CD4-positive, alpha-beta T cell (primary cell): ENCODE data around the gene TXNRD2. TPM values are rescaled to one million over a fixed set of nuclear protein-coding genes. Genes with fewer than 3 reads are reported as not detected.

Experiments
- ATAC-seq: fragments of 200-7000 bp; cut with Tn5 transposase; one replicate; pipeline ENCODE4 v1.10.0; 2022; ENCODE audit warnings: mild to moderate bottlenecking; ENCODE audit not compliant: poor library complexity
- CTCF ChIA-PET: fragments of 350-600 bp; sonication (Branson Sonifier 250); formaldehyde crosslinking; loops from one replicate; lab custom pipeline; 2021; ENCODE audit warnings: antibody characterized with exemption, inconsistent platforms; lab: Charles Lee
- POLR2A ChIA-PET: fragments of 350-600 bp; sonication (Branson Sonifier 250); formaldehyde crosslinking; loops from one replicate; lab custom pipeline; 2021; ENCODE audit warnings: antibody characterized with exemption, inconsistent platforms; lab: Charles Lee
- DNase-seq, 14 experiments: peaks; one replicate each; pipeline ENCODE4 v3.0.0-alpha.2; 2013 to 2020; ENCODE audit warnings: mixed read lengths in 2 of 14
- H3K27ac ChIP-seq, 2 donors: one replicate each; pipeline versions ENCODE4 v1.5.1 to v1.7.0; 2013; ENCODE audit warnings: low read length in 2 of 2, low read depth in 1 of 2, mild to moderate bottlenecking in 1 of 2
- H3K27me3 ChIP-seq, 2 experiments: 1 replicate in 1 of 2; 2 replicates in 1 of 2; pipeline versions ENCODE4 v1.6.1 to v1.7.0; 2013; ENCODE audit warnings: low read length in 2 of 2, control low read depth in 1 of 2, mild to moderate bottlenecking in 1 of 2, moderate library complexity in 1 of 2; ENCODE audit not compliant: insufficient read depth in 2 of 2, control insufficient read depth in 1 of 2
- H3K36me3 ChIP-seq: one replicate; pipeline ENCODE4 v1.6.1; 2013; ENCODE audit warnings: low read length, control low read depth; ENCODE audit not compliant: insufficient read depth
- H3K4me1 ChIP-seq: one replicate; pipeline ENCODE4 v1.6.1; 2013; ENCODE audit warnings: low read length, control low read depth; ENCODE audit not compliant: insufficient read depth
- H3K4me3 ChIP-seq: one replicate; pipeline ENCODE4 v1.5.1; 2013; ENCODE audit warnings: mild to moderate bottlenecking, low read length, moderate library complexity
- H3K9me3 ChIP-seq, 2 experiments: 1 replicate in 1 of 2; 2 replicates in 1 of 2; pipeline versions ENCODE4 v1.6.1 to v1.7.0; 2013; ENCODE audit warnings: low read length in 2 of 2, mild to moderate bottlenecking in 2 of 2, control low read depth in 1 of 2, moderate library complexity in 1 of 2; ENCODE audit not compliant: control insufficient read depth in 1 of 2, insufficient read depth in 1 of 2
- H3K27ac Mint-ChIP-seq: one replicate; pipeline ENCODE4 v1.8.0; 2020; ENCODE audit warnings: mixed read lengths
- H3K27me3 Mint-ChIP-seq: one replicate; pipeline ENCODE4 v1.8.0; 2021; ENCODE audit warnings: mixed read lengths
- H3K36me3 Mint-ChIP-seq: one replicate; pipeline ENCODE4 v1.8.0; 2021; ENCODE audit warnings: low read depth, mixed read lengths
- H3K4me1 Mint-ChIP-seq: one replicate; pipeline ENCODE4 v1.8.0; 2021; ENCODE audit warnings: low read depth, mixed read lengths
- H3K4me3 Mint-ChIP-seq: one replicate; pipeline ENCODE4 v1.8.0; 2020; ENCODE audit warnings: mild to moderate bottlenecking, mixed read lengths
- H3K9me3 Mint-ChIP-seq: one replicate; pipeline ENCODE4 v1.8.0; 2020; ENCODE audit warnings: mixed read lengths
- intact Hi-C, 2 experiments: fragments of 100-400 bp; cut with DNase I in 1 of 2; cut with micrococcal nuclease in 1 of 2; formaldehyde crosslinking; loops; one replicate each; pipeline versions ENCODE4 v1.15.1 to v1.9.0; 2023 to 2025; cut with DNase I, micrococcal nuclease
- total RNA-seq, 174 experiments: library from RNA in 2 of 174; stranded (reverse) in 2 of 174; gene quantifications; one replicate each; pipeline ENCODE4 v1.2.3 and lab custom pipeline; 2021 to 2026
- TF ChIP-seq, protein P1 (sequence below): fragments of 200-600 bp; IDR thresholded peaks from one replicate; pipeline ENCODE4 v1.8.0; 2022; ENCODE audit warnings: antibody characterized with exemption, mild to moderate bottlenecking

TXNRD2 gene
- total RNA-seq, 2 experiments from 2014 or later, result 18.6 to 19.5 TPM

DNA sequence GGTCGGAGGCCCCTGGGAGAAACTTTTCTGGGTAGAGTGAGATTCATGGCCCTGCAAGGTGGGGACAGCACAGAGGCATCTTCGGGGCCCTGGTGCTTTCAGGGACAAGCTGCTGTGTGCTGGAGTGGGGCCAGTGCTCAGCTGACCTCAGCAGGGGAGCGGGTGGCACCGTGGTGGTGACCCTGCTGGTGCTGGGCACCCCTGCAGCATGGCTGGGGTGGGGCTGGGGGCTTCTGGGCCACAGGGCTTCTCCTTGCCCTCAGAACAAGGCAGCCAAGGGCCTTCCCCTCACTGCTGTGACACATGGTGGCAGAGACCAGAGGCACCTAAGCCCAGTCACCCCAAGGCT lies 62.0 kb downstream of the TXNRD2 start:
- H3K4me3 Mint-ChIP-seq, result no peak overlapping the region
- intact Hi-C loops, result no loop called here
- H3K36me3 Mint-ChIP-seq, result no peaks in the 10 kb centered on the region
- POLR2A ChIA-PET, result interaction anchor here (1.1 kb wide), 1 partner anchor 25 kb away, joined by 3 read pairs; the partner anchor contains the start of genes GNB1L and RTL10
- H3K9me3 Mint-ChIP-seq, result no peaks in the 10 kb centered on the region
- Histone ChIP-seq H3K36me3 (no peaks in the 10 kb centered on the region), H3K27ac (no peak overlapping the region), H3K27me3 (no peaks in the 10 kb centered on the region), H3K4me3 (no peak overlapping the region), H3K4me1 (peaks cover 27% of the 10 kb centered on the region), H3K9me3 (no peaks in the 10 kb centered on the region)
- H3K27me3 Mint-ChIP-seq, result no peaks in the 10 kb centered on the region
- DNase-seq (peak in 2 of 14 experiments; percentile 5 to 25), ATAC-seq (no peak)
- TF ChIP-seq, protein P1, sequence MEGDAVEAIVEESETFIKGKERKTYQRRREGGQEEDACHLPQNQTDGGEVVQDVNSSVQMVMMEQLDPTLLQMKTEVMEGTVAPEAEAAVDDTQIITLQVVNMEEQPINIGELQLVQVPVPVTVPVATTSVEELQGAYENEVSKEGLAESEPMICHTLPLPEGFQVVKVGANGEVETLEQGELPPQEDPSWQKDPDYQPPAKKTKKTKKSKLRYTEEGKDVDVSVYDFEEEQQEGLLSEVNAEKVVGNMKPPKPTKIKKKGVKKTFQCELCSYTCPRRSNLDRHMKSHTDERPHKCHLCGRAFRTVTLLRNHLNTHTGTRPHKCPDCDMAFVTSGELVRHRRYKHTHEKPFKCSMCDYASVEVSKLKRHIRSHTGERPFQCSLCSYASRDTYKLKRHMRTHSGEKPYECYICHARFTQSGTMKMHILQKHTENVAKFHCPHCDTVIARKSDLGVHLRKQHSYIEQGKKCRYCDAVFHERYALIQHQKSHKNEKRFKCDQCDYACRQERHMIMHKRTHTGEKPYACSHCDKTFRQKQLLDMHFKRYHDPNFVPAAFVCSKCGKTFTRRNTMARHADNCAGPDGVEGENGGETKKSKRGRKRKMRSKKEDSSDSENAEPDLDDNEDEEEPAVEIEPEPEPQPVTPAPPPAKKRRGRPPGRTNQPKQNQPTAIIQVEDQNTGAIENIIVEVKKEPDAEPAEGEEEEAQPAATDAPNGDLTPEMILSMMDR, result no peak
- no peak overlapping the region for H3K27ac Mint-ChIP-seq
- CTCF ChIA-PET, result no interaction called here
- H3K4me1 Mint-ChIP-seq, result peaks cover 8% of the 10 kb centered on the region

DNA sequence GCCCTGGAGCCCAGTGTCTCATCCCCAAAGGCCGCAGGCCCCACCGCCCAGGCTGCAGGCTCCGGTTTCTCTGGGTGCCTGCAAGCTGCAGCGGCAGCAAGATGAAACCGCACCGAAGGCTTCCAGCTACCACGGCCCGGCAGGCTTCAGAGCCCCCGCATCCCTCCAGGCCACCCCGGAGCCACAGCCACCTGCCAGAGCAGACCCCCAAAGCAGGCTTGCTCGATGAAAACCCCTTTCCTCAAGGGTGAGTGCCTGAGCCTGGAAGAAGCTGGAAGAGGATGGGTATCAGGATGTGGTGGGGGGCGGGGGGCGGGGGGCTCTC lies 62.4 kb downstream of the TXNRD2 start:
- H3K36me3 ChIP-seq, result no peaks in the 10 kb centered on the region
- TF ChIP-seq, protein P1, result no peak
- no peaks in the 10 kb centered on the region for H3K27me3 Mint-ChIP-seq
- H3K27me3 ChIP-seq, result no peaks in the 10 kb centered on the region
- peak in 2 of 14 experiments; percentile 1 to 19 for DNase-seq
- peaks cover 27% of the 10 kb centered on the region for H3K4me1 ChIP-seq
- peaks cover 8% of the 10 kb centered on the region for H3K4me1 Mint-ChIP-seq
- H3K9me3 ChIP-seq, result no peaks in the 10 kb centered on the region
- ChIA-PET POLR2A (interaction anchor here (1.1 kb wide), 1 partner anchor 24 kb away, joined by 3 read pairs; the partner anchor contains the start of genes GNB1L and RTL10), CTCF (no interaction called here)
- ATAC-seq, result no peak
- no peak overlapping the region for H3K4me3 Mint-ChIP-seq
- no peak overlapping the region for H3K27ac Mint-ChIP-seq
- H3K27ac ChIP-seq, result no peak overlapping the region
- H3K4me3 ChIP-seq, result no peak overlapping the region
- intact Hi-C loops, result no loop called here
- no peaks in the 10 kb centered on the region for H3K9me3 Mint-ChIP-seq
- H3K36me3 Mint-ChIP-seq, result no peaks in the 10 kb centered on the region

DNA sequence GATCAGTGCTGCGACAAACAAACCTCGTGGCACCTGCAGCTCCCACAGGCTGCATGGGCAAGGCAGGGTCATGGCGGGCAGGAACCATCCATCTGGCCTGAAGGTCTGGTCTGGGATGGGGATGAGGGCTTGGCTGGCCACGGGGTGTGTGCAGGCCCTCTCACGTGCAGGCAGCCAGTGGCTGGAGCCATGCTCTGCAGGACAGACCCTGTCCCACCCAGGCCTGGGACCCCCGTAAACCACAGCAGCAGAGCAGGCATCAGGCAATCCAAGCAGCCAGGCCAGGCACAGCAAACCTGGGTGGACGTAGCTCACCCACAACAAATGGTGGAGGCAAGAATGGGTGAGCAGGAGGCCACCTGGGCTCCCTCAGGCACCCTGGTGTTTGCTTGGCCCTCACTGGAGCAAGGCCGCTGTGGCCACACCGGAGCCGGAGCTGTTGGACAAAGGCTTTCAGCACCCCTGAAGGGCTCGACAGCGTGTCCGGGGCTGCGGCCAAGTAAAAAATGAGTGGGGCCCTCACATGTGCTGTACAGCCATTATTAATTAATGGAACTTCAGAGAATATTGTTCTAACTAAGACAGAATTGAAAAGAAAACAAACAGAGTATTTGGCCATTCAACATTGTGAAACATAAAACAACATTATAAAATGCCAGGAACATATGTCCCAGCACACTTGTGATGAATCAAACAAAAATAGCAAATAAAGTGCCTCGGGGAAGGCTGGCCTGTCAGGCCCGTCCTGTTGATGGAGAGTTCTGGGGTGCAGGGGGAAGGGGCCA lies 63.0 kb downstream of the TXNRD2 start:
- ChIA-PET CTCF (no interaction called here), POLR2A (interaction anchor here (1.1 kb wide), 1 partner anchor 24 kb away, joined by 3 read pairs; the partner anchor contains the start of genes GNB1L and RTL10)
- Mint-ChIP-seq H3K9me3 (no peaks in the 10 kb centered on the region), H3K4me3 (no peak overlapping the region), H3K4me1 (peaks cover 9% of the 10 kb centered on the region), H3K27ac (no peak overlapping the region), H3K27me3 (no peaks in the 10 kb centered on the region), H3K36me3 (no peaks in the 10 kb centered on the region)
- no peak for ATAC-seq
- Histone ChIP-seq H3K4me1 (peaks cover 27% of the 10 kb centered on the region), H3K4me3 (no peak overlapping the region), H3K27me3 (no peaks in the 10 kb centered on the region), H3K27ac (no peak overlapping the region), H3K9me3 (no peaks in the 10 kb centered on the region), H3K36me3 (no peaks in the 10 kb centered on the region)
- TF ChIP-seq, protein P1, result no peak
- peak in 2 of 14 experiments; percentile 2 to 15 for DNase-seq
- intact Hi-C loops, result no loop called here
